PC-9 (cell line): ENCODE data around the gene SYDE2.

Experiments
- EZH2 ChIP-seq: fragments of 200-600 bp; sonication (generic); IDR thresholded peaks from 2 replicates; pipeline ENCODE4 v1.8.0; 2017; ENCODE audit warnings: antibody characterized with exemption, low read depth
- TF ChIP-seq, protein P1 (sequence below): fragments of 200-600 bp; sonication (generic); conservative IDR thresholded peaks from 2 replicates; pipeline ENCODE4 v1.6.1; 2017; ENCODE audit warnings: mixed run types, antibody characterized with exemption, mild to moderate bottlenecking, moderate library complexity

DNA sequence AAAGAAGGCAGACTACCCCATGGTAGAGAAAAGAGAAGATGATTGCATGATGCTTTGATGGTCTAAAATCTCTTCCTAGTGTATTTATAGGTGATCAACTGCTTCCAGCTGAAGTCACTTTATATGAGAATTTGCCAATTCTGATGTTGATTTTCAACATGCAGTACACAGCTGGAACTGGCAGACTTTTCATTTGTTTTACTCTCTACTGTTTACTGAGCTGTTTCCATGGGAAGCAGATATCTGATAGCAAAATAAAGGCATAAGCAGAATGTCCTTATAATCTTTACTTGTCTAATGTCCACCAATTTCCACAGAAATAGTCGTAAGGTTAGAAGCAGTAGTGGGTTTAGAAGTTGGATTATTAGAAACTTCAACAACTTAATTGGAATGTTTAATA, 74.9 kb downstream of the SYDE2 start:
- TF ChIP-seq, protein P1, sequence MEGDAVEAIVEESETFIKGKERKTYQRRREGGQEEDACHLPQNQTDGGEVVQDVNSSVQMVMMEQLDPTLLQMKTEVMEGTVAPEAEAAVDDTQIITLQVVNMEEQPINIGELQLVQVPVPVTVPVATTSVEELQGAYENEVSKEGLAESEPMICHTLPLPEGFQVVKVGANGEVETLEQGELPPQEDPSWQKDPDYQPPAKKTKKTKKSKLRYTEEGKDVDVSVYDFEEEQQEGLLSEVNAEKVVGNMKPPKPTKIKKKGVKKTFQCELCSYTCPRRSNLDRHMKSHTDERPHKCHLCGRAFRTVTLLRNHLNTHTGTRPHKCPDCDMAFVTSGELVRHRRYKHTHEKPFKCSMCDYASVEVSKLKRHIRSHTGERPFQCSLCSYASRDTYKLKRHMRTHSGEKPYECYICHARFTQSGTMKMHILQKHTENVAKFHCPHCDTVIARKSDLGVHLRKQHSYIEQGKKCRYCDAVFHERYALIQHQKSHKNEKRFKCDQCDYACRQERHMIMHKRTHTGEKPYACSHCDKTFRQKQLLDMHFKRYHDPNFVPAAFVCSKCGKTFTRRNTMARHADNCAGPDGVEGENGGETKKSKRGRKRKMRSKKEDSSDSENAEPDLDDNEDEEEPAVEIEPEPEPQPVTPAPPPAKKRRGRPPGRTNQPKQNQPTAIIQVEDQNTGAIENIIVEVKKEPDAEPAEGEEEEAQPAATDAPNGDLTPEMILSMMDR: no peak
- TF ChIP-seq EZH2: no peak
